Measurements from ENCODE around the gene CDC26. TPM values are rescaled to one million over a fixed set of nuclear protein-coding genes. Genes with fewer than 3 reads are reported as not detected.

Gene CDC26
- 40.4 and 53.9 TPM in 2 replicates for total RNA-seq (2014; rRNA removed; shearing (Covaris generic))

DNA sequence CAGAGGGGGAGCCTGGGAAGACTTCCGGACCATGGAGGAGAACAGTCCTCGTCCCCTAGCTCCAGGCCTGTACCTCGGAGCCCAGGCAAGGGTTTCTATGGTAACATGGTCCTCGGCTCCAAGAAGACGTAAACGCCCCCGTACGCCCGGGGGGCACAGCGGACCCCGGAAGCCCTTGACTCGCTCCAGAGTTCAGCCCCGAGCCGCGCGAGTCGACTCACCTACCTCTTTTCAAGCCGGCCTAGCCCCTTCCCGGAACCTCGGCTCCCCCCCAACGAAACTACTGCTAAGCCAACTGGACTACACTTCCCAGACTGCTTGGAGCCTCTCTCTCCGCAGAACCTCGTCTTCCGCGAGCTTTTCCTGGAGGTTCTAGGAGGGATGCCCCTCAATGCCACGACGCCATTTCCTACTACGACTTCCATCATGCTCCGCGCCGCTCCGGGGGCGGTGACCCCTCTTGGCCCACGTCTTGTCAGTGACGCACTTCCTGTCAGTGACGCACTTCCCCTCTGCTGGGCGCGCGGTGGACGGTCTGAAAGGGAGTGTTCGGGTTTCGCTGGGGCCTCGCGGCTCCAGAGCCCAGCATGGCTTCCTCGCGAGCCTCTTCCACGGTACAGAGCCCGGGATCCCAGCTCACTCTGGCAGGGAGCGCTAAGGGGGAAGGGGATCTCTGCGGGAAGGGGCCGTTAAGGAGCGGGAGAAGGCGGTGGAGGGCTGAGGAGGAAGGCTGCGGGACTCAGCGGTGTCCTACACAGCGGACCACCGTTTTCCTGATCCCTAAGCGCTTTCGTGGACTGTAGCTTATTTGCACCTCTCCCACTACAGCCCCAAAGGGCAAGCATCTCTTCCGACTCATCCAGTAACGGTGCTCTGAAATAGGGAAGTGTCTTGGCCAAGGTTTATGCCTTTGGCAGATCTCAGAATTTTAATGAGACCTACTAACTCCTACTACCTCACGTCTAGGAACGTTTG, at the start of gene CDC26, which contains the start of gene PRPF4:
TSS of gene CDC26 (minus strand) at position 416 of the 975 bp plus-strand sequence. CDS start 3,065 bp downstream, outside the sequence.
TSS of gene PRPF4 (plus strand) at position 502 of the 975 bp plus-strand sequence. CDS start at position 588, 86 bp downstream.

DNA sequence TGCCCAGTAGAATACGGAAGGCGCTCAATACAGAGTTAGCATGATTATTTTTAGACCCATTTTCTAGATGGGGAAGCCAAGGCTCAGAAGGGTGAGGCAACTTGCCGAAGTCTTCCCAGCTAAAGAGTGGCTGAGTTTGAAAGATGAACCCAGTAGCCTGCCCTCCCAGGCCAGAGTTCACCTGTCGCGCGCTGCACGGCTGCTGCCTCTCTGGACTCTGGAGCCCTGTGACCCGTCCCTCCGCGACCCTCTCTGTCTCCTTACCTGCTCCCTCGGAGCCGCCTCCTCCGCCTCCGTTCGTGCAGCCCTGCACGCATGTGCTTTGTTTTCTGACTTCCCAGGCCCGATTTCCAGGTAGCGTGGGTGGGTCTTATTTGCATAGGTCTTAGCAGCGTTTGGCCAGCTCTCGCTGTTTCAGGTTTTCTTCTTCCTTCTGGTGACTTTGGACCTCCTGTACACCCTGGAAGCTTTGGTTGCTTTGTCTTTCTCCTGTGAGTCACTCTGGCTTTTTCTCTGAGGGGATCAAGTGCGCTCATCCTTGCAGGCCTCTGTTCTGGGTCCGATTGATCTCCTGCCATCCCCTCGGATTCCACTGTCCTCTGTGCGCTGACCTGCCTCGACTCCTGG, 27.5 kb upstream of the CDC26 start, which contains the start of gene RNF183:
TSS of gene RNF183 (minus strand) at position 585 of the 627 bp plus-strand sequence. CDS start 5,192 bp downstream, outside the sequence.

DNA sequence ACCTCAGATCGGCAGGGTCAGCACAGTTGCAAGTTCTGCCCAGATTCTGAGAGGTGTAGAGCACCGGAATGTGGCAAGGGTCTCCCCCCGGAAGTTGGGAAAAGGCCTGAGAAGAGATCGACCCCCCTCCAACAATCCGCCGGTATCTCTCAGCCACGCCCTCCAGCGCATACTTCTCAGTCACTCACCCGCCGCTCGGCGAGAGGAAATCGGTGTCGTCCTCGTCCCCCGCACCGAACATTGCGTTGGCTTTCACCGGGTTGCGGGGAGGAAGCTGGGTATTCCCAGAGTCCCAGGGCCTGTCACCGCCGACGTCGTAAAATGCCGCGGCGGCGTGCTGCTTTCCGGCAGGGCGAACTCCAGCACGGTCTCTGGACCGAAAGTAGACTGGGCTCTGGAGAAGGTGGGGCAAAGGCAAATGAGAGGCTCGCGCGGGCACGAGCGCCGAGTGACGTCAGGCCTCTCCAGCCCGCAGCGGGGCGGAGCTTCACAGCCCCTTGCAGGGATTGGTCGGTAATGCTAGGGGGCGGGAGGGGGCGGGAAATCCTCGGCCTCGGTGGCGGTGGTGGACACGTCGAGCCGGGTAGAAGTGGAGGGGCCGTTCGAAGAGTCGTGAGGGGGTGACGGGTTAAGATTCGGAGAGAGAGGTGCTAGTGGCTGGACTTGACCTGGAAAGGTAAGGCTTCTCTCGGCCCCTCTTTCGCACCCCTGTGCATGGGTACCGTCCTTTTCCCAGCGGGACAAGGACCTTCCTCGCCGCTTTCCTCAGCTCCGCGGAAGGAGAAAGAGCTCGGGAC, 54.2 kb downstream of the CDC26 start, which contains the start of the genes FKBP15 and SLC31A1:
TSS of gene FKBP15 (minus strand) at position 275 of the 797 bp plus-strand sequence. CDS start at position 241, 34 bp downstream.
TSS of gene SLC31A1 (plus strand) at position 542 of the 797 bp plus-strand sequence. CDS start 34,605 bp downstream, outside the sequence.

Other genes starting within 250 kb of the CDC26 start
- gene ZFP37, start 218.8 kb downstream of the CDC26 start, total RNA-seq (2014; rRNA removed; shearing (Covaris generic)): 1.7 and 2.0 TPM in 2 replicates
- gene SLC31A2, start 124.6 kb downstream of the CDC26 start, total RNA-seq (2014; rRNA removed; shearing (Covaris generic)): 2.1 and 2.3 TPM in 2 replicates
- 16.3 and 19.4 TPM in 2 replicates for gene FKBP15, start 54.3 kb downstream of the CDC26 start, total RNA-seq (2014; rRNA removed; shearing (Covaris generic))
- 20.7 and 25.4 TPM in 2 replicates for gene SLC31A1, start 54.0 kb downstream of the CDC26 start, total RNA-seq (2014; rRNA removed; shearing (Covaris generic))
- 54.8 and 67.0 TPM in 2 replicates for gene PRPF4, start 86 bp upstream of the CDC26 start, total RNA-seq (2014; rRNA removed; shearing (Covaris generic))
- gene RNF183, start 27.8 kb upstream of the CDC26 start, total RNA-seq (2014; rRNA removed; shearing (Covaris generic)): not detected in 2 replicates
- 1.2 and 1.3 TPM in 2 replicates for gene WDR31, start 64.7 kb upstream of the CDC26 start, total RNA-seq (2014; rRNA removed; shearing (Covaris generic))
- not detected in 2 replicates for gene BSPRY, start 74.0 kb upstream of the CDC26 start, total RNA-seq (2014; rRNA removed; shearing (Covaris generic))
- gene HDHD3, start 101.4 kb upstream of the CDC26 start, total RNA-seq (2014; rRNA removed; shearing (Covaris generic)): 7.3 and 9.9 TPM in 2 replicates
- gene ALAD, start 125.7 kb upstream of the CDC26 start, total RNA-seq (2014; rRNA removed; shearing (Covaris generic)): 14.2 and 16.2 TPM in 2 replicates
- 70.6 and 80.4 TPM in 2 replicates for gene POLE3, start 135.1 kb upstream of the CDC26 start, total RNA-seq (2014; rRNA removed; shearing (Covaris generic))
- gene C9orf43, start 135.2 kb upstream of the CDC26 start, total RNA-seq (2014; rRNA removed; shearing (Covaris generic)): 0.42 and 0.45 TPM in 2 replicates
- gene RGS3, start 188.2 kb upstream of the CDC26 start, total RNA-seq (2014; rRNA removed; shearing (Covaris generic)): 51.3 and 57.2 TPM in 2 replicates

Data from A375 (cell line).